SKM-1 treated with dmso at 0.1 percent for 144 hours (cell line): ENCODE measurements around the gene TNIK.
"Not testable (repeated sequence)": the region's sequence is repeated elsewhere in the genome, so short reads cannot be mapped to it uniquely, and the experiment has no call there.

Experiments used
- DNase-seq: peaks from one replicate; lab custom pipeline; 2025; ENCODE audit not compliant: unreplicated experiment; lab: John Stamatoyannopoulos, UW

TNIK gene

GRCh38 chr3:171366738-171367137 is 93.5 kb downstream of the TNIK start:
- DNase-seq: not testable (repeated sequence)

DNA sequence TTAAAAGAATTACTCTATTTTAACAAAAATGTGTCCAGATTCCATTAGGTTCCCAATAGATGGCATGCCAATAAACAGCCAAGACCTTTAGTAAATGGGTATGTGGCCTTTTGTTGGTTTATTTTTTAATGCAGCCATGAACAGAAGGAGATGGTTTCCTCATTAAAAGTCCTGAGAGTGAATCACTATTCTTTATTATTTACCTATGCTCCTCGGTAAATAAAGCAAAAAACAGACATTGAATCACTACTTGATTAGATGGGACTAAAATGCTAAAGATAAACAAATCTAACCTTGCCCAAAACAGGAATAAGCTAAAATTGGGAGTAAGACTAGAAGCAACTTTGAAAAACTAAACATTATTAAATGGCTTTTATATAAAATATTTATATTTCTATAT is 94.2 kb downstream of the TNIK start:
- DNase-seq: no peak

GRCh38 chr3:171365489-171365888 is 94.7 kb downstream of the TNIK start:
- no peak for DNase-seq

DNA sequence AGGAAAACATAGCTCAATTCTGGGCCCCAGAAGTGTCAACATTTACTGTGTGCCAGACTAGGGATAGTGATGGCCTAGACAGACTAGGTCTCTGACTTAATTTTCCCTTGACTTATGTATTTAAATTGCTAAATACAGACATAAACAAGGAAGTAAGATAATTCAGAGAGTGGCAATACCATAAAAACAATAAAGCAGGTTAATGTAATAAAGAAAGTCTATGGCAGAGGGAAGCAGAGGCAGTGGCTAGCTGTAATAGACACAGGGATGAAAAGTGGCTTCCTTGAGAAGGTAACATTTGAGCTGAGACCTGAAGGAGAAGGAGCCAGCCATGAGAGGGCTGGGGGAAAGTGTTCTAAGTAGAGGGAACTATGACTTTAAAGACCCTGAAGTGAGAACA is 95.7 kb downstream of the TNIK start:
- DNase-seq: no peak

DNA sequence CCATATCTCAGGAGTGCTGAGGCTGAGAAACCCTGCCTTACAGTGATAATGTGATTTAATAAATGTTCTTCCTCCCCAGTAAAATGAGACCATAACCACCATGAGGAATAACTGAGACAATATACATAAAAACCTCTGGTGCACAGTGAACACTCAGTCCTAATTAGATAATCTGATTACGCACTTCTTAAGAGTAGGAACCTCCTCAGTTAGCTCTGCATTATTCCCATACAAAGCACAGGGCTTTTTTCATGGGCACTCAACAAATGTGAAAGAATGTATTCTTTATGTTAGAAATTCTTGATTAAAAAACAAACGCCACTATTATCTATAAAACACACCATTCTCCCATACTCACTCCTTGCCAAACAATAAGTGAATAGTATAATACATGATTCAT is 97.0 kb downstream of the TNIK start:
- no peak for DNase-seq

- DNase-seq: no peak
These were observed 97.6 kb downstream of the TNIK start for GRCh38 chr3:171362575-171362974.

GRCh38 chr3:171358881-171359198 is 101.4 kb downstream of the TNIK start:
- DNase-seq: no peak

DNA sequence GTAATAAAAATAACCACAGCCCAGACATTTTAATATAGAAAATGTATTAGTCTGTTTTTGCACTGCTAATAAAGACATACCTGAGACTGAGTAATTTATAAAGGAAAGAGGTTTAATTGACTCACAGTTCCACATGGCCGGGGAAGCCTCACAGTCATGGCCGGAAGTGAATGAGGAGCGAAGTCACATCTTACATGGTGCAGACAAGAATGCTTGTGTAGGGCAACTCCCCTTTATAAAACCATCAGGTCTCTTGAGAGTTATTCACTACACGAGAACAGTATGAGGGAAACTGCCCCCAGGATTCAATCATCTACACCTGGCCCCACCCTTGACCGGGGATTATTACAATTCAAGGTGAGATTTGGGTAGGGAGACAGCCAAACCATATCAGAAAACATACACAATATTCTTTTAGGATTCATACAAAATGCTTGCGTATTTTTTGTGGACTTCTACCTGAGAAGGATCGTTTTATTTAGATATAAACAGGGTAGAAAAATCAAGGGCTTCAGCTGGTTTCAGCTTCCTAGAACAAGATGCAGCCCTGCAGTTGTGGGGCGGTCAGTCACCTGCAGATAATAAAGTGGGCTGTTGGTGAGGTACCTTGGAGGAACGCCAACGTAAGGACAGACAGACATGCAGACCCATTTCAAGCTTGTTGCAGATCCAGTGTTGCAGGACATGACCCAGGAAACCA is 101.9 kb downstream of the TNIK start:
- no peak for DNase-seq

- no peak for DNase-seq
These were observed 102.5 kb downstream of the TNIK start for GRCh38 chr3:171357721-171358120.

- DNase-seq: no peak
These were observed 104.0 kb downstream of the TNIK start for GRCh38 chr3:171356251-171356650.

DNA sequence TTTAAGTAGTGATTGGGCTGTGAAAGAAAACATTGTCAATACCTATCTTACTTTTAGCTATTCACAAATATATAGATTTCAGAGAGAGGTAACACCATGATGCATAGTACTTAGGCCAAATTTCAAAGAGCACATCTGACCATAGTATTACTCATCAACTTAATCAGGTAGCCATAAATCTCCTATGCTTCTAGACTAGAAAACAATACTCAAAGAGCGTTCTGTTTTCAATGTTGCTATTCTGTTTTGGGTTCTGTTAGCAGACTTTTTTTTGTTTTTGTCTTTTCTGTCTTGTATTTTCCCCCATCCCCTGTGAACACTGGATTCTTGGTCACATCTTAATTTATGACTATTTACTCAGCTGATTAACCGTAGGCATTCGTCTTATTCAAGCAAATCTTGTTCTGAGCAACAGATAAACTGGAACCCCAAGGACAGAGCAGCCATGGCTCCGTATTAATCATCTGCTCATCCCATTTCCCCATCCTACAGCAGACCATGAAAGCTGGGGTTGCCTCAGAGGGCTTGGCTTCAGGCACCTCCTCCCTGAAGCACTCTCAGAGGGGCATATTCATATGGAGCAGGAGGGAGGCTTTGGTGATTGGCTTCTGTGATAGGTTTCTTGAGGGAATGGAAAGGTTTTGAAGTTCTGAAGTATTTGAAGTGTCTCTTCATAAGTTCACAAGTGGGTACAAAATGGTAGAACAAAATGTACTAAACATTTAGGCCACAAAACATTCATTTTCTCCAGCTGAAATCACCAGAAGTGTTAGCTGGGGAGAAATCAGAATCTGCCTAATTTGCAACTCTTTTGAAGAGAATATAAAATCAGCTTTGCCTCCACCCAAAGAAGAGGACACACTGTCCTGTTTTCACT is 105.3 kb downstream of the TNIK start:
- no peak for DNase-seq

GRCh38 chr3:171354049-171354705 is 106.0 kb downstream of the TNIK start:
- DNase-seq: no peak

- DNase-seq: no peak
These were observed 106.8 kb downstream of the TNIK start for GRCh38 chr3:171353423-171353822.

GRCh38 chr3:171352387-171352935 is 107.7 kb downstream of the TNIK start:
- DNase-seq: no peak

DNA sequence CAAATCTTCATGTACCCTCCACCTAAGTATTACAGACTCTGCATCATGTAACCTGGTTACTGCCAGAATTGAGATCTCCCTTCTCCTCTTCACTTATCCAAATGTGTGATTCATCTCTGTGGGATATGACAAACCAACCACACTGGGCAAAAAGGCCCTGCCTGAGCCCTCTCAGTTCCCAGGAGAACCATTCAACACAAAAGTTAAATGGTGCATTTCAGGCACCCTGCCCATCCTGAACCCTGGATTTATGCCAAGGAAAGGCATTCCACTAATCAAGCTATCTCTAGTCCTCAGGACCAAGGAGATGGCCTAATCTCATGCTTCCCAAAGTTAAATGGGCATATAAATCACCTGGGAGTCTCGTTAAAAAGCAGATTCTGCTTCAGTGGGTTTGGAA is 108.5 kb downstream of the TNIK start:
- no peak for DNase-seq

DNA sequence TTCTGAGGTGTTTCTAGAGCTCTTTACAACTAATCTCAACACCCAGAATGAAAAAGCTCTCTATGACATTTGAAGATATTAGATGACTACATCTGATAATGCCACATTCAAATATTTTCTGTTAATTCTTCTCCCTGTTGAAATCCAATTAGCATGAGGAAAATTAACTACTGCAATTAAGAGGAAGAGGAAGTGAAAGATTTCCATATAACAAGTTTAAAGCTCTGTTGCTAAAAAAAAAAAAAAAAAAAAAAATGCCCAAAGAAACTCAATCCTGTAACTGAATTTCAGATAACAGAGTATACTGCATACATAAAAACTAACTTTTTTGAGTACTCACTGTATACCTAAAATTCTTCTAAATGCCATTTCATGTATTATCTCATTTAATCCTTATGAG is 109.8 kb downstream of the TNIK start:
- DNase-seq: no peak

GRCh38 chr3:171349392-171349791 is 110.8 kb downstream of the TNIK start:
- DNase-seq: no peak

- no peak for DNase-seq
These were observed 112.1 kb downstream of the TNIK start for GRCh38 chr3:171348121-171348520.

GRCh38 chr3:171347301-171348039 is 112.7 kb downstream of the TNIK start:
- peak; percentile 75 for DNase-seq

- DNase-seq: peak; percentile 85
These were observed 113.5 kb downstream of the TNIK start for GRCh38 chr3:171346582-171347300.
